Chondrocyte (in vitro differentiated cells): ENCODE measurements around the gene TPRA1. TPM values are rescaled to one million over a fixed set of nuclear protein-coding genes. Genes with fewer than 3 reads are reported as not detected.
A peak's percentile ranks its signal among the peaks of the same experiment; 100 is the strongest.

Source experiments
- DNase-seq: peaks from one replicate; pipeline ENCODE4 v3.0.0; 2021; ENCODE audit warnings: mixed read lengths, low spot score
- H3K27ac Mint-ChIP-seq: one replicate; pipeline ENCODE4 v1.8.0; 2021; ENCODE audit warnings: mild to moderate bottlenecking, moderate library complexity, mixed read lengths; ENCODE audit not compliant: unreplicated experiment
- H3K27me3 Mint-ChIP-seq: 2 replicates; pipeline ENCODE4 v1.8.0; 2021; ENCODE audit warnings: low read depth, mixed read lengths
- H3K36me3 Mint-ChIP-seq: 2 replicates; pipeline ENCODE4 v1.8.0; 2021; ENCODE audit warnings: low read depth, mixed read lengths
- H3K4me1 Mint-ChIP-seq: 2 replicates; pipeline ENCODE4 v1.8.0; 2021; ENCODE audit warnings: low read depth, mild to moderate bottlenecking, mixed read lengths
- H3K4me3 Mint-ChIP-seq: one replicate; pipeline ENCODE4 v1.8.0; 2021; ENCODE audit warnings: mild to moderate bottlenecking, moderate library complexity, mixed read lengths; ENCODE audit not compliant: unreplicated experiment
- H3K9me3 Mint-ChIP-seq: 2 replicates; pipeline ENCODE4 v1.8.0; 2021; ENCODE audit warnings: low read depth, mixed read lengths
- total RNA-seq: library from RNA; stranded (reverse); gene quantifications from 3 replicates; pipeline ENCODE4 v1.2.1, GENCODE V29; 2021
- TF ChIP-seq, protein P1 (sequence below): fragments of 200-600 bp; sonication (generic); IDR thresholded peaks from 2 replicates; pipeline ENCODE4 v1.5.0; 2021; ENCODE audit warnings: antibody characterized with exemption, mild to moderate bottlenecking, moderate library complexity

The TPRA1 gene
- total RNA-seq, 1 donor from 2014 or later, result 37.2 TPM

DNA sequence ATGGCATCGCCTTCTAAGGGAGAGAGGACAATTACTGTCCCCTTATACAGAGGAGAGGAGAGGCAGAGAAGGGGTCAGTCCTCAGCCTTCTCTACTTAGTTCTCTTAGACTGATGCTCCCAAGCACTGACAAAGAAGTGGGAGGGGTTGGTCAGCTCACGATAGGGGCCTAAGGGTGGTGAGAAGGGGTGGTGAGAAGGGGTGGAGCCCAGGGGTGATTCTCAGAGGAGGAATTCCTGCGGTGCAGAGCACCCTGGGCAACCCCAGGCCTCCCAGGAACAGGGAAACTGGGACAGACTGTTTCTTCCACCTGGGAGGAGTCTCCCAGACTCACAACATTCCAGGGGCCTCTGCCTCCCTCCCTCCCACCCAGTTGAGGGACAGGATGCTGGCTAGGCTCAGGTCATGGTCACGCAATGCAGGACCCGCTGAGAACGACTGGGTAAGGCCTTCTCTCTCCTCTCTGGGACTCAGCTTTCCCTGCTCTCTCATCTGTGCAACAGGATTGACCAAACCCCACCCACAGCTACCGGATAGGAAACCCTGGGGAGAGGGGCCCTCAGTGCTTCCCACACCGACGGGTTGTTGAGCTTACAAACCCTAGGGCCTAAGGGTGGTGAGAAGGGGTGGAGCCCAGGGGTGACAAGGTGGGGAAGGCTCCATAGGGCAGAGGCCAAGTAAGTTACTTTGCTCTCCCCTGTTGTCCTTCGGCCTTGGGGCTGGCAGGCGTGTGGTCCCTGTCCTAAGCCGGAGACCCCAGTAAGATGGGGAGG is 1.5 kb downstream of the TPRA1 start:
- Mint-ChIP-seq H3K36me3 (no peaks in the 10 kb centered on the region), H3K27ac (peak overlapping the region; percentile 95), H3K4me3 (peak overlapping the region; percentile 92), H3K27me3 (no peaks in the 10 kb centered on the region), H3K9me3 (no peaks in the 10 kb centered on the region), H3K4me1 (peaks cover 42% of the 10 kb centered on the region)
- TF ChIP-seq, protein P1, sequence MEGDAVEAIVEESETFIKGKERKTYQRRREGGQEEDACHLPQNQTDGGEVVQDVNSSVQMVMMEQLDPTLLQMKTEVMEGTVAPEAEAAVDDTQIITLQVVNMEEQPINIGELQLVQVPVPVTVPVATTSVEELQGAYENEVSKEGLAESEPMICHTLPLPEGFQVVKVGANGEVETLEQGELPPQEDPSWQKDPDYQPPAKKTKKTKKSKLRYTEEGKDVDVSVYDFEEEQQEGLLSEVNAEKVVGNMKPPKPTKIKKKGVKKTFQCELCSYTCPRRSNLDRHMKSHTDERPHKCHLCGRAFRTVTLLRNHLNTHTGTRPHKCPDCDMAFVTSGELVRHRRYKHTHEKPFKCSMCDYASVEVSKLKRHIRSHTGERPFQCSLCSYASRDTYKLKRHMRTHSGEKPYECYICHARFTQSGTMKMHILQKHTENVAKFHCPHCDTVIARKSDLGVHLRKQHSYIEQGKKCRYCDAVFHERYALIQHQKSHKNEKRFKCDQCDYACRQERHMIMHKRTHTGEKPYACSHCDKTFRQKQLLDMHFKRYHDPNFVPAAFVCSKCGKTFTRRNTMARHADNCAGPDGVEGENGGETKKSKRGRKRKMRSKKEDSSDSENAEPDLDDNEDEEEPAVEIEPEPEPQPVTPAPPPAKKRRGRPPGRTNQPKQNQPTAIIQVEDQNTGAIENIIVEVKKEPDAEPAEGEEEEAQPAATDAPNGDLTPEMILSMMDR, result no peak
- no peak for DNase-seq

DNA sequence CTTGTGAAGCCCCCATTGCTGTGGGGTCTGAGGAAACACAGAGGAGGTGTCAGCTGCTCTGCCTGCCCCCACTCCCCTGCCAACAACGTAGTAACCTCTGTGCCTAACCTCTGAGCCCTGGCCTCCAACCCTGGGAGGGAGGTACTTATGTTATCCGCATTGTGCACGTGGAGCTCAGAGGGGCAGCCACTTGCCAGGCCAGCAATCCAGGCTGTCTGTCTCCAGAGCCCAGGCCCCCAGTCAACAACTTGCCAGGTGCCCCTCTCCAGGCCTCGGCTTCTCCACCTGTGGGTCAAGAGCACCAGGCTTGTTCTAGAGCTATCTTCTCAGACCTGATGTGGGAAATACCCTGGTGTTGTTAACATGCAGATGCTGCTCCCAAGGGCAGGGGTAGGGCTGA is 2.7 kb downstream of the TPRA1 start:
- Mint-ChIP-seq H3K36me3 (no peaks in the 10 kb centered on the region), H3K9me3 (no peaks in the 10 kb centered on the region), H3K27me3 (no peaks in the 10 kb centered on the region), H3K4me1 (peaks cover 42% of the 10 kb centered on the region), H3K27ac (no peak overlapping the region), H3K4me3 (no peak overlapping the region)
- TF ChIP-seq, protein P1, result no peak
- DNase-seq, result no peak

DNA sequence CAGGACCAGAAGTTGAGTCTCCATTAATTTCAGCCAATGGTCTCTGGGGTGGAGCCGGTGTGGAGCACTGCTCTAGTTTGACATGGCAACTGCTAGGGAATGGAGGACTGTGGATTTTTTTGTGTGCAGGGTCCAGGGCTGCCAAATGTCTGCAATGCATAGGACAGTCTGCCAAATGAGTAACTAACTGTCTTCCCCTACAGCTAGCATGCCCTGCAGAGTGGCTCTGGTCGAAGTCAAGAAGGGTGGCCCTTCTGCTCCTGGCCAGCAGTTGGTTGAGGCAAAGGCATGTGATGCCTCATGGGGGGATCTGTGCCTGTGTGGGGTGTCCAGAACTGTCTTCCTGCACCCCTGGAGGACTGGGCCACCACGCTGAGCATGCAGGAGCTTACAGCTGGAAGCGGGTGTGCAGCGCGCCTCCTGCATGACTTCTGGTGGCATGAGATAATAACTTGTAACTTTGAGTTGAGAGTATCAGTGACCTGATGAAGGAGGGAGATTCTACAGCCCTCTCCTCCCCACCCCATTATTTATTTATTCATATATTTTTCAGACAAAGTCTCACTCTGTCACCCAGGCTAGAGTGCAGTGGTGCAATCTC is 4.6 kb downstream of the TPRA1 start:
- TF ChIP-seq, protein P1, result no peak
- H3K4me1 Mint-ChIP-seq, result peaks cover 34% of the 10 kb centered on the region
- H3K9me3 Mint-ChIP-seq, result no peaks in the 10 kb centered on the region
- H3K4me3 Mint-ChIP-seq, result no peak overlapping the region
- H3K36me3 Mint-ChIP-seq, result no peaks in the 10 kb centered on the region
- DNase-seq, result no peak
- no peak overlapping the region for H3K27ac Mint-ChIP-seq
- H3K27me3 Mint-ChIP-seq, result no peaks in the 10 kb centered on the region

DNA sequence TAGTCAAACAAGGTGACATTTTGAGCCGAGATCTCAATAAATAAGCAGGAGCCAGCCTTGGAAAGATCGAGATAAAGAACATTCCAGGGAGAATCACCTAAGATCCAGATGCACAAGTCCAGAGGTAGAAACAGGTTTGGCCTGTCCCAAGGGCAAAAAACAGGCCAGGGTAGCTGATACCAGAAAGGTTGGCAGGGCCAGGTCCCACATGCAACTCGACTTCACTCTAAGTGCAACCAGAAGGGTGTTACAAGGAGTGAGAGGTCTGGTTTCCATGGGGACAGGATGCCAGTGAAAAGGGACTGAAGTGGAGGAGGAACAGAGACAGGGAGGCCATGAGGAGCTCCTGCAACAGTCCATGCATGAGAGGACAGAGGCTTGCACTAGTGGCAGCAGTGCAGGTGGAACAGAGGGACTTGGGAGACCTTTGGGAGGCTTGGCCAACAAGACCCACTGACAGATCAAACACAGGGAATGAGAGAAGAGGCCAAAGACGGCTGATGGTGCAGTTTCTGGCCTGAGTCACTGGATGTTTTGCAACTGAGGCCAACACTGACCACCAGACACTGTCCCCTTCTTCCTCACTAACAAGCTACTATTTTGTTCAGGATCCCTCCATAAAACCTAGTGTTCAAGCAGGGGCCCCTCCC is 5.2 kb downstream of the TPRA1 start:
- Mint-ChIP-seq H3K27ac (peak overlapping the region; percentile 29), H3K4me3 (no peak overlapping the region), H3K9me3 (no peaks in the 10 kb centered on the region), H3K4me1 (peaks cover 34% of the 10 kb centered on the region), H3K27me3 (no peaks in the 10 kb centered on the region), H3K36me3 (no peaks in the 10 kb centered on the region)
- TF ChIP-seq, protein P1, result no peak
- DNase-seq, result no peak

- DNase-seq, result no peak
- no peaks in the 10 kb centered on the region for H3K9me3 Mint-ChIP-seq
- H3K36me3 Mint-ChIP-seq, result no peaks in the 10 kb centered on the region
- H3K27me3 Mint-ChIP-seq, result no peaks in the 10 kb centered on the region
- H3K4me3 Mint-ChIP-seq, result no peak overlapping the region
- peaks cover 34% of the 10 kb centered on the region for H3K4me1 Mint-ChIP-seq
- peak overlapping the region; percentile 22 for H3K27ac Mint-ChIP-seq
- TF ChIP-seq, protein P1, result no peak
Observed at GRCh38 chr3:127584734-127585133, 5.8 kb downstream of the TPRA1 start.
